ENCODE results near the gene KASH5. TPM values are rescaled to one million over a fixed set of nuclear protein-coding genes. Genes with fewer than 3 reads are reported as not detected.
A peak's percentile ranks its signal among the peaks of the same experiment; 100 is the strongest.

KASH5 gene
- total and polyA plus RNA-seq, 2 of the 8 experiments (the other 6 are each of a cell fraction or from before 2014, with no cell fraction given), result 0.05 to 0.19 TPM

GRCh38 chr19:49338691-49339300 is 49.3 kb upstream of the KASH5 start:
- Histone ChIP-seq H3K4ac (replicated peaks; ENCODE audit: insufficient read length, low read depth, low read length) (no peak overlapping the region), H3K9ac (replicated peaks in 1 of 4; ENCODE audit: extremely low read depth in 1 of 4, low read depth in 3 of 4, low read length in 3 of 4) (peak overlapping the region in 2 of 4 experiments; percentile 41 to 45; a peak in 3 of 7 replicates), H3K79me1 (ENCODE audit: low read depth, low read length) (no peaks in the 10 kb centered on the region), H3K36me3 (ENCODE audit: control insufficient read depth in 2 of 4, insufficient read depth in 4 of 4, low read length in 3 of 4) (peaks cover 22 to 32% (median 24%) of the 10 kb centered on the region in 4 experiments; a peak in 7 of 8 replicates), H3K4me1 (replicated peaks in 1 of 4; ENCODE audit: control insufficient read depth in 3 of 4, insufficient read depth in 4 of 4, low read length in 3 of 4) (peaks cover 0 to 17% (median 10%) of the 10 kb centered on the region in 4 experiments; a peak in 6 of 7 replicates), H3K27me3 (replicated peaks in 1 of 4; ENCODE audit: control insufficient read depth in 3 of 4, extremely low read depth in 1 of 4, insufficient read depth in 3 of 4, low read length in 3 of 4) (peaks cover 0 to 10% (median 3%) of the 10 kb centered on the region in 4 experiments; a peak in 4 of 7 replicates), H2BK5ac (ENCODE audit: low read depth, low read length) (peak overlapping the region; percentile 66; the same call in 1 of the 2 replicates), H4K20me1 (replicated peaks in 1 of 2; ENCODE audit: control insufficient read depth in 1 of 2, insufficient read depth in 2 of 2, low read length in 2 of 2) (peaks cover 9 to 22% of the 10 kb centered on the region in 2 experiments), H2BK120ac (replicated peaks; ENCODE audit: low read depth, low read length) (no peak overlapping the region), H4K5ac (ENCODE audit: insufficient read length, low read depth, low read length) (peak overlapping the region; percentile 64), H2BK20ac (ENCODE audit: low read length) (no peak overlapping the region), H3K27ac (ENCODE audit: low read depth, low read length) (peak overlapping the region; percentile 49; the same call in 1 of the 2 replicates), H3K79me2 (ENCODE audit: control insufficient read depth in 1 of 2, insufficient read depth in 2 of 2, low read length in 2 of 2) (no peaks in the 10 kb centered on the region), H3K23ac (ENCODE audit: insufficient read length) (no peak overlapping the region), H3K18ac (ENCODE audit: extremely low read depth, low read length) (peak overlapping the region; percentile 80; the same call in 1 of the 2 replicates), H2BK12ac (ENCODE audit: low read depth, low read length) (no peak overlapping the region), H3K23me2 (ENCODE audit: low read depth, low read length) (peaks cover 13% of the 10 kb centered on the region), H4K91ac (replicated peaks; ENCODE audit: insufficient read length, low read length) (no peak overlapping the region), H2BK15ac (ENCODE audit: low read length) (no peak overlapping the region), H3K56ac (replicated peaks; ENCODE audit: insufficient read length, low read depth, low read length) (no peak overlapping the region), H3K9me3 (ENCODE audit: insufficient read depth in 2 of 2, low read depth in 1 of 2, low read length in 1 of 2) (no peaks in the 10 kb centered on the region), H2AFZ (ENCODE audit: low read length) (no peak overlapping the region), H3K4me2 (ENCODE audit: insufficient read depth in 1 of 2, low read depth in 2 of 2, low read length in 2 of 2) (peak overlapping the region; percentile 88 to 99), H3K4me3 (ENCODE audit: extremely low read depth in 1 of 4, insufficient read depth in 2 of 4, low read depth in 3 of 4, low read length in 4 of 4) (peak overlapping the region; percentile 13 to 59 (median 50); a peak in 7 of 8 replicates), H2AK5ac (ENCODE audit: low read depth, low read length) (no peak overlapping the region), H3K14ac (ENCODE audit: insufficient read length) (no peak overlapping the region), H4K8ac (ENCODE audit: extremely low read depth, insufficient read depth, low read length) (no peak overlapping the region; the same call in none of the 2 replicates)
- POLR2A ChIA-PET (ENCODE audit: partially characterized antibody), result interaction anchor here (0.6 to 6.9 kb wide), 34 partner anchors 8 to 710 kb away, joined by 3 to 63 read pairs (median 4); partner anchors contain the start of genes DKKL1, LIN7B, NOSIP and PIH1D1
- CTCF ChIA-PET (ENCODE audit: partially characterized antibody), result interaction anchor here (0.8 to 2.5 kb wide), 7 partner anchors 9 to 192 kb away, joined by 3 to 9 read pairs (median 6); no protein-coding TSS in a partner anchor
- WGBS, 2 experiments (ENCODE audit: extremely low coverage in 1 of 2, insufficient coverage in 1 of 2, insufficient read length in 1 of 2, insufficient replicate concordance in 2 of 2, low coverage in 1 of 2, low lambda C conversion rate in 2 of 2, missing lambda C conversion rate in 1 of 2), result 3% methylated on average over 24 of the region's 30 CpGs; no CpG with 5 or more reads in 1 of the 2 experiments
- DNase-seq (ENCODE audit: low read depth in 1 of 2, low spot score in 2 of 2) (peak; percentile 90 to 99), FAIRE-seq (no peak)
- no peak for TF ChIP-seq KDM4A (IDR thresholded peaks at IDR 0.05; ENCODE audit: low read depth, low read length, severe bottlenecking)
- TF ChIP-seq BRCA1 (IDR thresholded peaks at IDR 0.05; ENCODE audit: low read depth, low read length), result no peak
- TF ChIP-seq SUZ12 (IDR thresholded peaks at IDR 0.05; ENCODE audit: low read length), result no peak
- peak; percentile 54; the same call in 1 of the 2 replicates for TF ChIP-seq TBP (IDR thresholded peaks at IDR 0.05; ENCODE audit: low read depth, low read length)
- TF ChIP-seq CBX5 (IDR thresholded peaks at IDR 0.05; ENCODE audit: low read depth, low read length), result no peak
- TF ChIP-seq BCL11A (IDR thresholded peaks at IDR 0.05; ENCODE audit: low read depth in 2 of 2, low read length in 2 of 2), result no peak
- peak in 1 of 2 experiments; percentile 20; a peak in 1 of 4 replicates for TF ChIP-seq RAD21 (IDR thresholded peaks at IDR 0.05 in 1 of 2, conservative IDR thresholded peaks at IDR 0.05 in 1 of 2; ENCODE audit: low read depth in 2 of 2, low read length in 2 of 2)
- peak; percentile 65 to 79 for TF ChIP-seq POLR2A (IDR thresholded peaks at IDR 0.05; ENCODE audit: control extremely low read depth in 1 of 2, low read depth in 2 of 2, low read length in 2 of 2)
- no peak for TF ChIP-seq ATF3 (IDR thresholded peaks at IDR 0.05; ENCODE audit: insufficient read depth, low read depth, low read length)
- no peak for TF ChIP-seq TCF12 (IDR thresholded peaks at IDR 0.05; ENCODE audit: low read depth, low read length)
- peak; percentile 76 for TF ChIP-seq POLR2AphosphoS5 (IDR thresholded peaks at IDR 0.05; ENCODE audit: low read depth, low read length)
- TF ChIP-seq SP1 (IDR thresholded peaks at IDR 0.05; ENCODE audit: low read depth, low read length), result no peak
